GM21367 (cell line): ENCODE data around the gene PLAGL1.
A peak's percentile ranks its signal among the peaks of the same experiment; 100 is the strongest.
"Not testable (repeated sequence)": the region's sequence is repeated elsewhere in the genome, so short reads cannot be mapped to it uniquely, and the experiment has no call there.

Experiments
- ATAC-seq: cut with Tn5 transposase; IDR thresholded peaks from one replicate; pipeline ENCODE4 v1.9.1; 2021; ENCODE audit not compliant: unreplicated experiment

PLAGL1 gene, protein sequence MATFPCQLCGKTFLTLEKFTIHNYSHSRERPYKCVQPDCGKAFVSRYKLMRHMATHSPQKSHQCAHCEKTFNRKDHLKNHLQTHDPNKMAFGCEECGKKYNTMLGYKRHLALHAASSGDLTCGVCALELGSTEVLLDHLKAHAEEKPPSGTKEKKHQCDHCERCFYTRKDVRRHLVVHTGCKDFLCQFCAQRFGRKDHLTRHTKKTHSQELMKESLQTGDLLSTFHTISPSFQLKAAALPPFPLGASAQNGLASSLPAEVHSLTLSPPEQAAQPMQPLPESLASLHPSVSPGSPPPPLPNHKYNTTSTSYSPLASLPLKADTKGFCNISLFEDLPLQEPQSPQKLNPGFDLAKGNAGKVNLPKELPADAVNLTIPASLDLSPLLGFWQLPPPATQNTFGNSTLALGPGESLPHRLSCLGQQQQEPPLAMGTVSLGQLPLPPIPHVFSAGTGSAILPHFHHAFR

DNA sequence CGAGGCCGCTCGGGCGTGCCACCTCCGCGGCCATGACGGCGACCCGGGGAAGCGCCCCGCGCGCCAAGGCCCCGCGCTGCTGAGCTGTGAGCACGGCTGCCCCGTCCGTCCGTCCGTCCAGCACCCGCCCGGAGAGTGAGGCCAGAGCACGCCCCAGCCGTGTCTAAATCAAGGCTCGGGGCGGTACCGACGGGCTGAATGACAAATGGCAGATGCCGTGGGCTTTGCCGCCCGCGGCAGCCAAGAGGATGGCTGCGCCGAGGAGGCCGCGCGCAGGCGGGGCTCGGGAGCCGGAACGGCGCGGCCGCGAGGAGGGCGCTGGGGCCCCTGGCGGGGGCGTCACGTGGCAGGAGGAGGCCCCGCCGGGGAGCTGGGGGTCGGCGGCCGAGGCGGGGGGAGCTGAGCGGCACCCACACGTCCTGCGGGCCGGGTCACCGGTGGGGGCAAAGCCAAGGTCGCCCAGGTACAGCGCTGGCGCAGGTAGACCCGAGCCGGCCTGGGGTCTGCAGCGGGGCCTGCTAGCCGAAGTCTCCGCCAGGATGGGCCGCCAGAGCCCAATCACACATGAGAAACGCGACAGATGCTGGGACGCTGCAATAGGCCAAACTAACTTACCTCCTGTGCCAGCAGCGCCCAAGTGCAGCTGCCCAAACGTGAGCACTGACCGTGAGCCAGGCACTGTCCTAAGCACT is at the start of gene PLAGL1:
TSS of gene PLAGL1 (minus strand) at position 140 of the 692 bp plus-strand sequence. CDS start 60,123 bp downstream, outside the sequence.
- ATAC-seq: no peak

DNA sequence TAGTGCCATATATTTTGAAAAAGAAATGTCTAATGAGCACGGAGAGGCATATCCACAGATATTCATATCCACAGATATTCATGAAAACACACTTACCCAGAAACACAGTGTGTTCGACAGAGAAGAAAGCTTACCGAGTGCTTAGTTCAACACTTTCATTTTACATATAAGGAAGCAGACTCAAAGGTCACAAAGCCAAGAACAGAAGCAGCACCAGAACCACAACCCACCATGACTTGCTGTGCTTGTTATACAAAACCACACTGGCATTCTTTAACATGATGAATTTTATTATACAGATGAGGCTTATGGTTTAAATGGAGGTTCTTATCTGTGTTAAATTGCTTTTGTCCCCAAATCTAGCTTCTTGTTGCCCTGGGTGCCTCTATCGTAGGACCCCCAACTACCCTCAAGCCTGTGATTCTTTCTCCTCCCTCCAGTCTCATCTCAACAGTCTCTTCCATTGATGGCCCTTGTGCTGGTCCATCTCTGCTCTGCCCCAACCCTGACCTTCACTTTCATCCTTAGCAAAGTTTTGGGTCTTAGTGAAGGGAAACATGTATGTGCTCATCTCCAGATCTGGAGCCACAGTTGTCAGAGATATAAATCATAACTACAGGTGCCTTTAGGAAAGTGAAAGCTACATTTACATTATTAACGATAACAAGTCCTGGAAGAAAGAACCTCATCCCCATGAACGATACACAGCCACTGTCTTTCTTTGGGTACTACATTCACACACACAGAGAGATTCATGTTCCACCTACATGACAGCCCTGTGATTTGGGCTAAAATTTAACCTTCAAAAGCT is 47.3 kb upstream of the PLAGL1 start:
- ATAC-seq: peak; percentile 77

DNA sequence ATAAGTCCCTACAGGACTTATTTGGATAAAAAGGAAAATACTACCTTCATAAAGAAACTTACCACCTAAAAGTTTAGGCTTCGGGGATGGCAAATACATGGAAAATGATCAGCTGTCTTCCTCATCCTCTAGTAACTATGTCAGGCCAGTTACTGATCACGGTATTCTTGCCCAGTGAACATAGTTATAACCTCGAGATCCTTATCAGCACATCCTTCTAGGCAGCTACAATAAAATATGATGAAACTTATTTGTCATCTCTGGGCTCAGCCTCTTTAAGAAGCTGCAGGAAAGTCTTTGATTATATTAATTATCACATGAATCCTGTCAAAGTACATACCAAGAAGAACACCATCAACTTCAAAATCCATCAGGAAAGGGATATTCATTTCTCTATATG is 45.5 kb upstream of the PLAGL1 start:
- no peak for ATAC-seq

DNA sequence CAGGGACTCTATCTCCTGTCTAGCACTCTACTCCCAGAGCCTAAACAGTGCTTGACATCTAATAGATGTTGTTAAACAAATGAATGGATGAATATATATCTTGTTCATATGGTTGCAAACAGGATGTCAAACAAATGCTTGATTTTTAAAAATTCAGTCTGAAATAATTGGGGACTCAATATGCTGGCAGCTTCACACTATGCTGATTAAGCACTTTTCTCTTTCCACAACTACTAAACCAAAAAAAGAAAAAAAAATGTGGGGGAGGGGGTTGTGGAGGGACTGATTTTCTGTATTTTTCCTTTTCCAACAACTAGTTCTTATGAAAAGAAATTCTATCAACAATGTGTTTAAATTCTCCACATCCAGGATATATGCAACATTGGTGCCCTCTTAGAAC is 44.4 kb upstream of the PLAGL1 start:
- no peak for ATAC-seq

DNA sequence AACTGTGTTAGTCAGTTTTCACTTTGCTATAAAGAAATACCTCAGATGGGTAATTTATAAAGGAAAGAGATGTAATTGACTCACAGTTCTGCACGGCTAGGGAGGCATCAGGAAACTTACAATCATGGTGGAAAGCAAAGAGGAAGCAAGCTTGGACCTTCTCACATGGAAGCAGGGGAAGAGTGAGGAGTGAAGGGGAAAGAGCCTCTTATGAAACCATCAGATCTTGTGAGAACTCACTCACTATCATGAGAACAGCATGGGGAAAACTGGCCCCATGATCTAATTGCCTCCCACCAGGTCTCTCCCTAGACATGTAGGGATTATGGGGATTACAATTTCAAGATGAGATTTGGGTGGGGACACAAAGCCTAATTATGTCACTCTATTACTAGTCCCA is 41.3 kb upstream of the PLAGL1 start:
- no peak for ATAC-seq

DNA sequence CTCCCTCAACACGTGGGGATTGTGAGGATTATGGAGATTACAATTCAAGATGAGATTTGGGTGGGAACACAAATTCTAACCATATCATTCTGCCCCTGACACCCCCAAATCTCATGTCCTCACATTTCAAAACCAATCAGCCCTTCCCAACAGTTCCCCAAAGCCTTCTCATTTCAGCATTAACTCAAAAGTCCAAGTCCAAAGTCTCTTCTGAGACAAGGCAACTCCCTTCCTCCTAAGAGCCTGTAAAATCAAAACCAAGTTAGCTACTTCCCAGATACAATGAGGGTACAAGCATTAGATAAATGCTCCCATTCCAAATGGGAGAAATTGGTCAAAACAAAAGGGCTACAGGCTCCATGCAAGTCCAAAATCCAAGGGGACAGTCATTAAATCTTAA is 39.6 kb upstream of the PLAGL1 start:
- ATAC-seq: no peak

DNA sequence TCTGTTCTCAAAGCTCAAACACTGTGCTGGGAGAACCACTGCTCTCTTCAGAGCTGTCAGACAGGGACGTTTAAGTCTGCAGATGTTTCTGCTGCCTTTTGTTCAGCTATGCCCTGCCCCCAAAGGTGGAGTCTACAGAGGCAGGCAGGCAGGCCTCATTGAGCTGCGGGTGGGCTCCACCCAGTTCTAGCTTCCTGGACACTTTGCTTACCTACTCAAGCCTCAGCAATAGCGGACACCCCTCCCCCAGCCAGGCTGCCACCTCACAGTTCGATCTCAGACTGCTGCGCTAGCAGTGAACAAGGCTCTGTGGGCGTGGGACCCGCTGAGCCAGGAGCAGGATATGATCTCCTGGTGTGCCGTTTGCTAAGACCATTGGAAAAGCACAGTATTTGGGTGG is 38.6 kb upstream of the PLAGL1 start:
- not testable (repeated sequence) for ATAC-seq

DNA sequence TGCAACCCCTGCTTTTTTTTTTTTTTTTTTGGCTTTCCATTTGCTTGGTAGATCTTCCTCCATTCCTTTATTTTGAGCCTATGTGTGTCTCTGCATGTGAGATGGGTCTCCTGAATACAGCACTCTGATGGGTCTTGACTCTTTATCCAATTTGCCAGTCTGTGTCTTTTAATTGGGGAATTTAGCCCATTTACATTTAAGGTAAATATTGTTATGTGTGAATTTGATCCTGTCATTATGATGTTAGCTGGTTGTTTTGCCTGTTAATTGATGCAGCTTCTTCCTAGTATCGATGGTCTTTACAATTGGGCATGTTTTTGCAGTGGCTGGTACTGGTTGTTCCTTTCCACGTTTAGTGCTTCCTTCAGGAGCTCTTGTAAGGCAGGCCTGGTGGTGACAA is 36.9 kb upstream of the PLAGL1 start:
- ATAC-seq: not testable (repeated sequence)

DNA sequence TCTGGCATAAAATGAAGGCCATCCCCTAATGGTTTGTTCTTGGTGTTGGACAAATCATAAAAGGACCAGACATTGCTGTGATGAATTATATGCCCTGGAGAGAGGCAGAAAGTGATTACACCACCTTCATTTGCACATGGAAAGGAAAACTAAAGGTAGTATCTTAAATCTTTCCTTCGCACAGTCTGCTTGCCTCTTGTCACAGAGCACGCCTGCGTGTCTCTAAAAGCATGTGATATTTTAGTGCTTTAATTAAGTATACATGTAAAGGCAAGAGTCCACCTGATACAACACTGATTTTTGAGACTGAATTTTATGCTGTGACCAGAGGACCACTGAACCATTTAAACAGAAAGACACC is 28.8 kb upstream of the PLAGL1 start:
- no peak for ATAC-seq

DNA sequence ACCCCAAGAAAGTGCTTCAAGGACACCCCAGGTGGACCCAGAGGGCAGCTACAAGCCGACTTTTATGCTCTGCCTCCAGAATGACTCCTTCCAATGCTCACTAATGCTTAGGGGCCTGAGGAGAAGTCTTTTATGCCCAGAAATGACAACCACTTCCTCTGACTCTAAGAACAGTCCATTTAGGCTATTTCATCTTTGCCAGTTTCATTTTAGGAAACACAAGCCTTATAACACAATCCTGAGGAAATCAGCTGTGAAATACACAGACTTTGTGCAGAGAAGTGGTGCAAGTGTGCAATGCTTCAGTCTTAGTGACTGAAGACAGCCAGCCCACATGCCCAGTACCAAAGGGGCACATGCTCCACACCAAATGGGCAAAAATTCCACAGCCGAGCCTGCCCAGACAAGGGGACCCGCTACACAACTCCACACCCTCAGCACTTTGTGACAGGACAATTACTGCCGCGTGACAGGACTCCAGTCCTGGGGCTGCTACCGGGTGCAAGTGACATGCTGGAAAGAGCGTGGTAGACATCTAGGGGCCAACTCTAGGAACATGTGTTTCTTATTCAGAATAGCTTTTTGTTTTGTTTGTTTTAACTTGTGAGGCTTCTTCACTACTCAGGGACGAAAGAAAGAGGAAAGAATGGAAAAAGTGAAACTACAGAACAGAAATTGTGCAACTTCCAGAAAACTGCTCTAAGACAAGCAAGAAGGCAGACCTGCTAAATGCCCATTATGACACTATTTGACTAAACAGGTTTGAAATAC is 28.2 kb upstream of the PLAGL1 start:
- ATAC-seq: peak; percentile 79

DNA sequence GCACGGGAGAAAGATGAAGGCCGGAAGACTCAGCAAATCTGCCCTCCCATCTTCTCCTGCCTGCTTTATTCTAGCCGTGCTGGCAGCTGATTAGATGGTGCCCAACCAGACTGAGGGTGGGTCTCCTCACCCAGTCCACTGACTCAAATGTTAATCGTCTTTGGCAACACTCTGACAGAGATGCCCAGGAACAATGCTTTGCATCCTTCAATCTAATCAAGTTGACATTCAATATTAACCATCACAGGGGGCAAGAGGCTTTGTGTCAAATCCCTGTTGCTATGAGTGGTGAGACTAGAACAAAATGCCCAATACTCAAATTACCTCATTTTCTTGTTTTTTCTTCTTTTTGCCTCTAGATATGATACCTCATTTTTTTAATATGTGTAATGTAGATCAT is 27.4 kb upstream of the PLAGL1 start:
- ATAC-seq: no peak

DNA sequence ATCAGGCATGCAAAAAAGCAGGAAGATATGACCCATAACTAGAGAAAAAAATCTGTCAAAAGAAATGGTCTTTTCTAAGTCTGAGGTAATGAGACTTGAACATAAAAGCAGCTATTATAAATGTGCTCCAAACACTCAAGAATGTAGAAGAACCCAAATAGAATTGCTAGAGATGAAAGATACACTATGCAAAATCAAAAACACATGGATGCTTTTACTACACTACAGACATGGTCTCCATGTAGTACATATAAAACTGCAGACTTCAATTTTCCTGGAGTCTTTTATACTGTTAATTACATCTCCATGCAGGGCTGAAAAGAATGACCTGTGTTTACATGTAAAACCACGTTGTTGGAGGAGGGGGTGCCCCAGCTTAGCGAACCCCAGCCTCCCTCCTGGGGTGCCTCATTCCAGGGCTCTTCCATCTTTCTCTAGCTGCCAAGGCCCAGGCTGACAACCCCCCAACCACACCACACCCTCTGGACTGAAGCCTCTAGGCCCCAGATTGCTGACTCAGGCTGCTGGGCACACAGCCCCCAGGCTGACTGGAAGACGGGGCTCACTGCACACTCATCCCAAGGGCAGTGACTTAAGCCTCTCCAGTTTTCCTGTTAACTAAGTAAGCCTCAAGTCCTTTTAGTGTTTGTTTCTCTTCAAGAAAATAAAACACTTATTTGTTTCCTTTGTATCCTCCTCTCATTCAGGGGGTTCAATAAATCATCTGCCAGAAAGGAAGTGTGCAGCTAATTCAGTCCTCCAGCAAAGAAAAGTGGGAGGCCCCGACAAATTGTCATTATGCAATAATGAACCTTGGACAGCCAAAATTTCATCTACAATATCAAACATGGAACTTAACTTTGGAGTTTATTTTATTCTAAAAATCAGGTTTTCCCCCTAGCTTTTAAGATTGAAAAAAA is 26.0 kb upstream of the PLAGL1 start:
- ATAC-seq: no peak

DNA sequence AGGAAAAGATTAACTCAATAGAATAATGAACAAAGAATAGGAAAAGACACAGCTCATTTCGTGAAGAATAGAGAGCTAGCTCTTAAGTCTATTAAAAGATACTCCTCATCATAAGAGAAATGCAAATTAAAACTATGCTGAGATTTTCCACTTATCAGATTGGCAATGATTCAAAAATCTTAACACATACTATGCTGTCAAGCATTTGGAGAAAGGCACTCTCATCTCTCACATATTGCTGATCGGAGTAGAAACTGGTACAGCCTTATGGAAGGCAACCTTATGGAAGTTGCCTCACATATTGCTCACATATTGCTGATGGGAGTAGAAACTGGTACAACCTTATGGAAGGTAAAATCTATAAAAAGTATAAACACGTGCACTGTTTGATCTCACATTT is 21.4 kb upstream of the PLAGL1 start:
- no peak for ATAC-seq

DNA sequence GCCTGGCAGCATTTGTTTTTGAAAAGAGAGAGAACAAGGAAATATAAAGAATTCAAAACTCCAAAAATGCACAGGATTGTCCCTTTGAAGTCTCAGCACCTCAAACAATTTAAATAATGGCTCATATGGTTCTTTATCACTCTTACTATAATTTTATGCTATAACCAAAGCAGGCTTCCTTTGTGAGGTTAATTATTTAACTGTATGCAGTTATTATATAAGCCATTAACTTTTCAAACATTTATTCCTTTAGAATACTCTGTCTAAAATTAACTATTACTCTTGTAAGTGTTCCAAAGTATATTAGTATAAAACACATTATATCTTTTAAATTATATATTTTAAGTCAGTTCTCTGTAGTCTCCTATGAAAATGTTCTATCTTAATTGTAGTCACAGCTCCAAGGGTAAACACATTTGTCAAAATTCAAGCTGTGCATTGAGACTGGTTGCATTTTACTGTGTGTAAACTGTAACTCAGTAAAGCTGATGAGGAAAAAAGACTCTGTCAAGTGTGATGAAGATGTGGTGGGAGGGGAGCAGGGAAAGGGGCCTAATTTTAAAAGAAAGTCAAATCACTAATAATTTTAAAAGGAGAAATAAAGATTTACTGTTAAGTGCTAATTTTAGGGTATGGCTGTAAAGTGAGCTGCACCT is 20.0 kb upstream of the PLAGL1 start:
- ATAC-seq: no peak

DNA sequence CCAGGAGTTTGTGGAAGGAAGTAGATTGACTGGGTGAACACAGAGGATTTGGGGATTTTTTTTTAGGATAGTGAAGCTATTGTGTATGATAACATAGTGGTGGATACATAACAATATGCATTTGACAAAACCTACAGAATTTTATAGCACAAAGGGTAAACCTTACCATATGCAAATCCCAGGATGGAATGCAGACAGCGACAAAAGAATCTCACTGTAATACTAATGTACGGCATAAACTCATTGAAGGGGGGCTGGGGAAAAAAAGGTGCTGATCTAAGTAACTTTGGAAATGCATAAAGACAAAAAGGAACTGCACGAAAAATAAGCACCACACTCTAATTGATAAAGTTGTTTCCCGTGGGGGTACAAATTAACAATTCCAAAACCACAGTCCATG is 15.2 kb upstream of the PLAGL1 start:
- no peak for ATAC-seq

DNA sequence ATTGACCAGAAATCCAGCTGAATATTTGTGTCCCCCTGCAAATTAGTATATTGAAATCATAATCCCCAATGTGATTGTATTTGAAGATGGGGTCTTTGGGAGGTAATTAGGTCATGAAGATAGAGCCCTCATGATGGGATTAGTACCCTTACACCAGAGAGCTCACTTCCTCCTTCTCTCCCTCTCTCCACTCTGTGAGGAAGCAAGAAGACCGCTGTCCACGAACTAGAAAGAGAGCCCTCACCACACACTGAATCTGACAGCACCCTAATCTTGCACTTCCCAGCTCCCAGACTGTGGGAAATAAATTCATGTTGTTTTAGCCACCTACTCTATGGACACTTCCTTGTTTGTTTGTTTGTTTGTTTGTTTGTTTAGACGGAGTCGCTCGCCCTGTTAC is 11.9 kb upstream of the PLAGL1 start:
- no peak for ATAC-seq

DNA sequence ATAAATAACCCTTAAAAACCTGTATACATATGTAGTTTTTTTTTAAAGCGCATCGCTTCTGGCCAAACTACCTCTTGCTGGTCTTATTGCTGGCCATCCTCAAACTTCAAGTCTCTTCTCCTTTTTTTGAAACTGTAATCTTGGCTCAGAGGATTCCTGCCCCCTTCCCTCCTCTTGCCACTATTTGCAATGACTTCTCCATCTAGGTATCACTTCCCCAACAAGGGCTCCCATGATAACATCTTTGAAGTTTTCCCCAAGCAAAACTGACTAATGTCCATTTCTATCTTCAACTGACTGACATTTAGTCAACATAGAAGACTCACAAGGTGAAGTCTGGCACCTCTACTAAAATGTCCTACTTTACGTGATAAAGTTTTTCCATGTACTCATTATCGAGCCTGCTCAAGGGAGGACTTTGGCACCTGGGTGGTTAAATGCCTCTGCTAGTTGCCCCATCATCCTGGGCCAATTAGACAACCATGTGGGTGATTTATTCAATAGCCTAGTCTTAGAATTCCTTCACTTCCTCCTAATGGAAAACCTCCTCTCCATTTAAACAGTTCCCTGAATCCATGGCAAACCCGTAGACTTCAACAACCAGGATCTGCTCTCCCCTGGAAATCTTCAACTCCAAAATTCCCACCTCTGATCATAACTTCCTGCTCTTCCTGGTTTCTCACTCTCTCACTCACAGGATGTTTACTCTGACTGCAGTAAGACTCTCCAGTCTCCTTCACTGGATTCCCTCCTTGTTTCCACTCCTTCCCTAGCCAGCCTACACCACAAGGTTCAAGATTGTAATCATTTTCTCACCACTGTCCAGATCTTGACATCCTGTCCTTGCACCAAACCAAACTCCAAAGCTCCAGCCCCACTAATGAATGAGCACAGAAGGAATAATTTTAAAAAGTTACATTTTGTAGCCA is 9.4 kb upstream of the PLAGL1 start:
- ATAC-seq: no peak

DNA sequence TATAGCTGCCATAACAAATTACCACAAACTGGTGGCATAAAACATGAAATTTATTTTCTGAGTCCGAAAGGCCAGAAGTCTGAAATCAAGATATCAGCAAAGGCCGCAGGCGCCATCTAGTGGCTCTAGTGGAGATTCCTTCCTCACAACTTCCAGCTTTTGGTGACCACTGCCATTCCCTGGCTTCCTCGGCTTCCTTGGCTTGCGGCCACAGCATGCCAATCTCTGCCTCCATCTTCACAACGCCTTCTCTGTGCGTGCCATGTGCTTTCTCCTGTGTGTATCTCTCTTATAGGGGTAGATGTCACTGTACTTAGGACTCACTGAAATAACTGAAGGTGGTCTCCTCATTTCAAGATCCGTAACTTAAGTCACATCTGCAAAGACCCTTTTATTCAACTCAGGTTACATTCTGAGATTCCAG is 5.4 kb upstream of the PLAGL1 start:
- no peak for ATAC-seq
